HG03039 (cell line): ENCODE data around the gene MCAT.

Experiments used
- ATAC-seq: cut with Tn5 transposase; IDR thresholded peaks from one replicate; pipeline ENCODE4 v1.9.1; 2021; ENCODE audit warnings: mild to moderate bottlenecking, moderate library complexity; ENCODE audit not compliant: unreplicated experiment

MCAT gene, protein sequence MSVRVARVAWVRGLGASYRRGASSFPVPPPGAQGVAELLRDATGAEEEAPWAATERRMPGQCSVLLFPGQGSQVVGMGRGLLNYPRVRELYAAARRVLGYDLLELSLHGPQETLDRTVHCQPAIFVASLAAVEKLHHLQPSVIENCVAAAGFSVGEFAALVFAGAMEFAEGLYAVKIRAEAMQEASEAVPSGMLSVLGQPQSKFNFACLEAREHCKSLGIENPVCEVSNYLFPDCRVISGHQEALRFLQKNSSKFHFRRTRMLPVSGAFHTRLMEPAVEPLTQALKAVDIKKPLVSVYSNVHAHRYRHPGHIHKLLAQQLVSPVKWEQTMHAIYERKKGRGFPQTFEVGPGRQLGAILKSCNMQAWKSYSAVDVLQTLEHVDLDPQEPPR

DNA sequence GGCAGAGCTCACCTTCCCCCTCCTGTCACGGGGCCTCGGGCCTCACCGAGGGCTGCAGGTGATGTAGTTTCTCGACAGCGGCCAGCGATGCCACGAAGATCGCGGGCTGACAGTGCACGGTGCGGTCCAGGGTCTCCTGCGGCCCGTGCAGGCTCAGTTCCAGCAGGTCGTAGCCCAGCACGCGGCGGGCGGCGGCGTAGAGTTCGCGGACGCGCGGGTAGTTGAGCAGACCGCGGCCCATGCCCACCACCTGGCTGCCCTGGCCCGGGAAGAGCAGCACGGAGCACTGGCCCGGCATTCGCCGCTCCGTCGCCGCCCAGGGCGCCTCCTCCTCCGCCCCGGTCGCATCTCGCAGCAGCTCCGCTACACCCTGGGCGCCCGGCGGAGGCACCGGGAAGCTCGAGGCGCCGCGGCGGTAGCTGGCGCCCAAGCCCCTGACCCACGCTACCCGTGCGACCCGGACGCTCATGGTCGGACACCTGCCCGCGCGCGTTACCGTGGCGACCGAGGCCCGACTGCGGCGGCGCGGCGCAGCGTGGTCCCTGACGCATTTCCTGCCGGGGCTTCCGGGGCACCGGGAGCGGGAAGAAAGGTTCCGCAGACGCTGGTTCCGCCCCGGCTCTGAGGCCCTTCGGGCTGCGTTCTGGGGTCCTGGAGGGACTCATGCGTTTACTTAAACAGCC is at the start of gene MCAT:
TSS of gene MCAT (minus strand) at position 519 of the 683 bp plus-strand sequence. CDS start at position 469, 50 bp downstream.
- peak; percentile 70 for ATAC-seq

DNA sequence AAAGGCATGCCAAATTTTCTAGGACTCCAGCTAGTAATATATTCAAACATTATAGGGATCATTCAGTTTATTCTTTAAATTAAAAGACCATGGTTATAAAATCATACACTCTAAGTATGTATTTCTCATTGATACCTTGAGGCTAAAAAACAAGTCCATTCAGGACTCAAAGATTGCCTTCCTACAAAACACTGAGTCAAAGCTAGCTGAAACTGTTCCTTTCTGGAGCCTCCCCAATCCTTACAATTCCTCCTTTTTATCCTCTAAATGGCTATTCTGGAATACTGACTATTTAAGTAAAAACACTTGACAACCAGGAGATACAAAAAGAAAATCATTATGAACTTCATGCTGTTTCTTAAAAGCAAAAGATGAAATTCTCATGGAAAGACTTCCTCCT is 48.6 kb upstream of the MCAT start:
- ATAC-seq = no peak

DNA sequence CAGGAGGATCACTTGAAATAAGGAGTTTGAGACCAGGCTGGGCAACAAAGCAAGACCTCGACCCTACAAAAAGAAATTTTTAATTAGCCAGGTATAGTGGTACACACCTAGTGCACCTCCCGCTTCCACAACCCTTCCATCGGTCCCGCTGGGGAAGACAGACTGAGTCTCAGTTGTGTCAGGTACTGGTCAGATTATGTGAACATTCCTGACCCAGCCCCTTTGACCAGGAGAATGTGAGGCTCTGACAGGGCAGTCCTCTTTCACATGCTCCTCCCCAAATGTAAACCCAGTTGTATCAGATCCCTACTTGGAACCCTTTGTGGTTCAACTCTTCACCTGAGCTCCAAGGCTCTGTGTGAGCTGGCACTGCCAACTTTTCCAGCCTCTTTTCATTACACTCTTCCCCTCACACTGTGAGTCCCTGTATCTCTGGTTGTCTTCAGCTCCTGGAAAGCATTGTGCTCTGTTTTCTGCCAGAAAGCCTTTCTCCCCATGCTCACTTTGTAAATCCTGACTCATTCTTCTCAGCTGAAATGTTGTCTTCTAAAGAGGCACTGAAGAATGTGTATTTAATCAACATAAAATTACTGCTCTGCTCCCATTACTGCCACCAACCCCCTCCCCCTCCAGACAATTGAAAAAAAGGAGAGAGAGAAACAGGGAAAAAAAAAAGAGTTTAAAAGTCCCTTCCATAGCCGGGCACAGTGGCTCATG is 45.8 kb upstream of the MCAT start:
- ATAC-seq = no peak

DNA sequence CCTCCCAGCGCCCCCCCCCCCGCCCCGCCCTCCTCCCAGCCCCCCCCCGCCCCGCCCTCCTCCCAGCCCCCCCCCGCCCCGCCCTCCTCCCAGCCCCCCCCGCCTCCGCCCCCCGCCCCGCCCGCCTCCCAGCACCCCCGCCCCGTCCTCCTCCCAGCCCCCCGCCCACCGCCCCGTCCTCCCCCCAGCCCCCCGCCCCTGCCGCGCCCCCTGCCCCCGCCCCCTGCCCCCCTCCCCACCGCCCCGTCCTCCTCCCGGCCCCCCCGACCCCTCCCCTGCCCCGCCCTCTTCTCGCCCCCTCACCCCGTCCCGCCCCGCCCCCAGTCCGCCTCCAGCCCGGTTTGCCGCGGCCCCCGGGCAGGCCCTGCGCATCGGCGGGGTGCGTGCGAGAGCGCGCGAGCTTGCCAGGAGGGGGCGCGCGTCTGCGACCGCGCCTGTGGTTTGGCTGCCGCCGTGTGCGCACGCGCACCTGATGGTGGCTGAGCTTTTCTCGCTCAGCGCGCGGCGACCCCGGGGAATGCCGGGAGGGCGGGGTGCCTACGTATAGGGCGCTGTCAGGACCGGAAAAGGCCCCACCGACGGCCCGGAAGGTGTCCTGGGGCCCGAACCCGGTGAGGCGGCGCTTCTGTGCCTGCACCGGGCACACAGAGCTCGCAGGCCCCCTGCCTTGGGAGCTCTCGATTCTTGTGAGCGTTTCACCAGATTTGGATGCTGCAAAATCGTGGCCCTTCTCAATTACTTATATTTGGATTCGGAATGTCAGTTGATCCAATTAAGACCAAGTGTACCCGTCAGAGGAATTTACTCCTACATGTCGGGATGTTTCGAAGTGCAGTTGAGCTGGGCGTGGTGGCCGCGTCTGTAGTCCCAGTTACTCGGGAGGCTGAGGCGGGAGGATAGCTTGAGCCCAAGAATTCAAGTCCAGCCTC is 44.2 kb upstream of the MCAT start:
- ATAC-seq = peak; percentile 74

DNA sequence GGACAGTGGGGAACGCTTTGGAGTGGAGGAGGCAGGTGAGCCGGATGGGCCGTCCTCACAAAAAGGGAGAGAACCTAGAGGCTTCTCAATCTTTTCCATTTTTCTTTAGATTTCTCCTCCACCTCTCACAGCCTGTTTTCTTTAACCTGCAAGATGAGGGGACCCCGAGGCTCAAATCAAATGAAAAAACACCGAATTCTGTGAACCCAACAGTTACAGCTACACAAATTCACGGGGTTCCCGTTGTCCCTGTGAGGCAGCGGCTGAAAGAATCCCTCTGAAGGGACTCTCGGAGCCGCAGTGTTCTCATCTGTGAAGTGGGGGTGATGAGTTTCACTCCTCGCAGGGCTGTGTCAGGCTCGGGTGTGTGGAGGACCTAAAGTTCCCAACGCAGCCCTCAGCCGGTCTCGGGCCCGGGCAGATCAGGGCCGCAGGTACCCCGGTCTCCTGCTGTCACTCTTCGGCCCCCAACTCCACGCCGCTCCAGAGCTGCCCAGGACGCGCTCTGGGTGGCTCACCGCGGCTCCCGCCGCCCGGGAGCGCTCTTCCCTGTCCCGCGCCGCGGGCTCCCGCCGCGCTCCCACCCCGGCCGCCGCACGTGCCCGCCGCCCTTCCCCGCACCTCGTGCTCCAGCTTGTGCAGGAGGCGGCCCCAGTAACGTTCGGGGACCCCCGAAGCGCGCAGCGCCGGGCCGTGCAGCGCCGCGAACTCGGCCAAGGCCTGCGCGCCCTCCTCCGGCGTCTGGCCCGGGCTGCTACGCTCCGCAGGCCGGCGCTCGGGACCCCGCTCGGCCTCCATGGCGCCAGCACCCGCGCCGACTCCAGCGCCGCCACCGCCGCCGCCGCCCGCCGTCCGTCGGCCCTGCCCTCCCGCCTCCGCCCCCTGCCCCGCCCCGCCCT is 43.3 kb upstream of the MCAT start, which contains the start of gene TTLL12:
TSS of gene TTLL12 (minus strand) at position 863 of the 899 bp plus-strand sequence. CDS start at position 798, 65 bp downstream.
- ATAC-seq = peak; percentile 60

DNA sequence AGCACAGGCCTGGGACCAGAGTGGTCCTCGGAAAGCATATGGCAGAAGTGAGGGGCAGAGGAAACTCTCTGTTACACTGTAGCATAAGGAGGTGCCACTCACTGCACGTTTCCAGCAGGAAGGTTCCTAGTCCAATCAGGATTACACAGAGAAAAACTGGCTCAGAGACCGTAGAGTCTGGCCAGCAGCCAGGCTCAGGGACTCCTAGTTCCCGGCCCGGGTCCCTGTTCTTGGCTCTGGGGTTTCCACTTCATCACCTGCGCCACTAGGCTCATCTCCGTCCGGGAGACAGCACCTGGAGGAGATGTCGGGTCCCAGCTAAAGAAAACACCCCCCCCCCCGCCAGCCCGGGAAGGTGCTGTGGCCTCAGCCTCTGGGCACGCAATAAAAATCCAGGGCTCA is 42.7 kb upstream of the MCAT start:
- no peak for ATAC-seq

DNA sequence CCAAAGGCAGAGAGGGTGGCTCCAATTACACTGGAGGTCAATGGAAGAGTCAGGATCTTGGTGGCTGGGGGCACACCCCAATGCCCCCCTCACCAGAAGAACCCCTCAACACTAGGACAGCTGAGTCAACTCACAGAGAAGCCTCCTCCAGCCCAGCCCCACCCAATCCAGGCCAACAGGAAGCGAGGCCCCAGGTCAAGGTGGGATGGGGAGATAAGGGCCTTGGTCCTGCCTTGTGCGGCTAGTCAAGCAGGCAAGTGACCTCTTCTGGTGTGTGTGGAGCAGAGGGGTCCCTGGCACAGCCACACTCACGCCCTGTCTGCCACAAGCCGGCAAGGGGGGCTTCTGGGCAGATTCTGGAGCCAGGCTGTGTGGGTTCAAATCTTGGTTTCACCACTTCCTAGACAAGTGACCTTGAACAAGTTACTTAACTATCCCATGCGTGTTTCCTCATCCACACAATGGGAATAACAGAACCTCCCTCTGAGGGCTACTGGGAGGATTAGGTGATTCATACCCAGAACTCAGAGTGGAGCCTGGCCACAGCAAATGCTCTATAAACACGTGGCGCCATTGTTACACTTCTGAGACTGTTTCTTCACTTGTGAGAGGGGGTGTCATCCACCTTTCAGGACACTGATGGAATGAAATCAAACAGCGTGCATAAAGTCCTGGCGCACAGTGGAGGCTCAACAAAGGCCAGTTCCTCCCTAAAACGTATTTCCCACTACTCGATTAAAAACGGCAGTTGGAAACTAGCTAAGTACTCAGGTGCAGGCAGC is 40.5 kb upstream of the MCAT start:
- no peak for ATAC-seq

DNA sequence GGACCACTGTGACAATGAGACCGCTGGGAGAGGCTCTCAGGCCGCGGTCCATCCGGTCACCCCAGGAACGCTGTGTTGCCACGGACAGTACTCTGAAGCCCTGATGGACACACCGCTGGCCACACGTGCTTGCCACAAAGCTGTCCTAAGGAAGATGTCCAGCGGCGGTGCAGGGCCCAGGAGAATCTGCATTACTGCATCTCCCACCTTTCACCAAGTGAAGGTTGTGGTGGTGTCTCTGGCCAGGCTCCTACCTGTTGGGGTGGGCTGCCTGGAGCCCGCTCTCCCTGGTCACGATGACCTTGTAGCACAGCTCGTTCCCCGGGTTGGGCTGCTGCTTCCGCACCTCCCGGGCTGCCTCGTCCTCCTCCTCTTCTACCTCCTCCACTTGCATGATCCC is 39.5 kb upstream of the MCAT start:
- ATAC-seq = no peak

DNA sequence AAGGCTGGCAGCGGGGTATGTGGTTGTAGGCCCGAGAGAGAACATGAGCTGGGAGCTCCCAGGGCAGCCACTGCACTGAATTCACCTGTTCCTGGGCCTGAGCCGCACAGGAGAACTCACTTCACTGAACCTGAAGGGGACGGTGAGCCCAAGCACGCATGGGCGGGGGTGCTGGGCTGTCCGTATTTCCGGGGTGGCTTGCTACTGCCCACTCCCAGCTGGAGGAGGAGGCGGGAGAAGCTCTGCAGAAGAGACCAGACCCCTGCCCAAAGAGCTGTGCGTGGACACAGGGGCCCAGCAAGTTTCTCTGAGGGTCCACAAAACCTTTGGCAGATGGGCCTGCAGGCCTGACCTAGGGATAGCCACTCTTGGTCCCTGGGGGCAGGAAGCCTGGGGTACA is 38.9 kb upstream of the MCAT start:
- no peak for ATAC-seq

DNA sequence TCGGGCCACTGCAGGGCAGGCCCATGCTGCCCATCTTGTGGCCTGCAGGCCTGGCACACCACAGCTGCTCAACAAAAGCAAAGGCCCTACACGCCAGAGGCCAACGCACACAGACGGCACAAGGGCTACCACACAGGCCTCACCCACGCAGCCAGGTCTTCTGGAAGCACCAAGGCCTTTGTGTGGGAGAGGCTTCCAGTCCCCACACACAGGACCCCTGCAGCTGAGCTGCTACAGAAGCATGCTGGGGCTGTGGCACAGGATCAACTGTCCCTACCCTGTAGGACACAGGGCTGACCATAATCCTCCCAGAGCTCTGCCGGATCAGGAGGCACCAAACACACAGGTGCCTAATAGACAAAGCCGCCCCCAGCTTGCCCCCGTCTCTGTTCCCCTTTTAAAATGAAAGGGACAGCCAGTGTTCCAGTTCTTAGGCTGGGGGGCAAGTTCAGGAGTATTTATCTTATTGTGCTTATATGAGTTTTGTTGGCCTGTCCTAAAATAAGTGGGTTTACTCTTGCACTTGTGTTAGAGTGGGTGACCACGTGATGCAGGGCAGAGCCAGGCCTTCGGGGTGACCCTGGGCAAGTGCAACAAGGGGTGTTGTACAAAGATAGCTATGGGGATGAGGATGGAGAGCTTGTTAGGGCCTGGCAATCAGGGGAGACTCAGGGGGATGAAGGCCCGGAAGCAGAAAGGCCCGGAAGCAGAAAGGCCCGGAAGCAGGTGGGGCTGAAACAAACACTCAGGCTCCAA is 38.3 kb upstream of the MCAT start:
- no peak for ATAC-seq

DNA sequence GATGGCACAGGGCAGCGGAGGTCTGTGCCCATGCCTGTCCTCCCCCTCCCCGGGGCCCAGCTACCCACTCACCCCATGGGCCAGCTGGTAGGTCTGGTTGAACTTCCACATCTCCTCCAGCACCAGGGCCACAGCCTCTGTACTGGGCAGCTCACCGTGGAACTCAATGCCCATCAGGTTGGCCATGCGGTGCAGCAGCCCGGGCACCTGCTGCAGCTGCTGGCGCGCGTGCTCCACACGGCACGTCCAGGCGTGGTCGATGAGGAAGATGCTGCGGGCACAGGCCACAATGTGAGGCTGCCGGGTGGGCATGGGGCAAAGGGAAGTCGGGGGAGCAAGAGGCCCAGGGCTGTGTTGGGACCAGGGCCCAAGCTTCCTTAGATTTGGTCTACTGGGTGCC is 37.5 kb upstream of the MCAT start:
- ATAC-seq = no peak

DNA sequence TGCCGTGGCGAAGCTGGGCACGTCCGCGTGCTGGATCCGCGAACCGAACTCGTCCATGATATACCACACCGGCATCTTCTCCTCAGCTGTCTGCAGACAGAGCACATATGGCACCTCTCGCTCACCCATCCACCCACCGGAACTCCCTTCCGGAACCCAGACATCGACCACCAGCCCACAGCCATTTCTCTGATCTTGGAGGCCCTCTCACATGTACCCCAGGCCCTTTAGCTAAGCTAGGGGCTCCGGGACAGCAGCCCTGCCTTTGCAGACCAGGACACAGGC is 36.7 kb upstream of the MCAT start:
- no peak for ATAC-seq

DNA sequence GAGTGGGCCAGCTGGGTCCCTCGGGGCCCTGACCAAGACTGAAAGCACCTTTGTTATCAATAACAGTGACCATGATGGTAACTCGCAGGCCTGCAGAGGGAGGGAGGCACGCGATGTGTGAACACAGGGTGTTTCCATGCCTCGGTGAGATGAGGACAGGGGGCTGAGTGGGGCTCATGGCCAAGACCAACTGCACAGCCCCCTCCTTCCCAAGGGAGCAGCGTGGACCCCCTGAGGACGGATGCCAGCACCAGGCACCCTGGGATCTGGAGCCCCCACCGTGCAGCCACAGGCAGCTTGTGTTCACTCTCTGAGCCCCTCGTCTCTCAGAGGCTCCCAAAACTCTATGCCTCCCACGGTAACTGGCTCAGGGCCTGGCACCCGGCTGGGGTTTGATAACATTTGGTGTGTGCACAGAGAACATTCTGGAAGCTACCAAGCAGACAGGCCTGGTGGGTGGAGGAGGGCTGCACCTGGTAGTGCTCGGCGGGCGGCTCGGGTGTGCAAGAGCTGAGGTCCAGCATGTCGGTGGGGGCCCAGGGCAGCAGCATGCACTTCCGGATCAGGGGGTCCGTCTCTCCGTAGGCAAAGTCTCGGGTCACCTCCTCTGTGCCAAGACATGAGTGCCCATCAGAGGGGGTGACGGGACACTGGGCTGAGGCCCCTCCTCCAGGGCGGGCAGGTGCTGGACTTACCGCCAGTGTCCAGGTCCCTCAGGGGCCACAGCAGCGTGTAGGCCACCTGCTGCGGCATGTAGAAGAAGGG is 36.1 kb upstream of the MCAT start:
- ATAC-seq = no peak

DNA sequence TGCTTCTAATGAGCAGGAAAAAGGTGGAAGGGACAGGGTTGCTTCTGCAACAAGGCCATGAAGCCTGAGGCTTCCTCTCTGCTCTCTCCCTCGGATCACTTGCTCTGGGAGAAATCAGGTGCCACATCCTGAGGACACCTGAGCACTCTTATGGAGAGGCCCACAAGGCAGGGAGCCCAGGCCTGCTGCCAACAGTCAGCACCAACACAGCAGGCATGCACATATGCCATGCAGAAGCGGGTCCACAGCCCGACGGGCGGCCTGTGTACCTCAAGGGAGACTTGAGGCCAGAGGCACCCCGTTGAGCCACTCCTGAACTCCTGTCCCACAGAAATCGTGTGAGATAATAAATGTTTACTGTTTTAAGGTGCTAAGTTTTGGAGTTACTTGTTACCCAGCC is 34.3 kb upstream of the MCAT start:
- no peak for ATAC-seq

DNA sequence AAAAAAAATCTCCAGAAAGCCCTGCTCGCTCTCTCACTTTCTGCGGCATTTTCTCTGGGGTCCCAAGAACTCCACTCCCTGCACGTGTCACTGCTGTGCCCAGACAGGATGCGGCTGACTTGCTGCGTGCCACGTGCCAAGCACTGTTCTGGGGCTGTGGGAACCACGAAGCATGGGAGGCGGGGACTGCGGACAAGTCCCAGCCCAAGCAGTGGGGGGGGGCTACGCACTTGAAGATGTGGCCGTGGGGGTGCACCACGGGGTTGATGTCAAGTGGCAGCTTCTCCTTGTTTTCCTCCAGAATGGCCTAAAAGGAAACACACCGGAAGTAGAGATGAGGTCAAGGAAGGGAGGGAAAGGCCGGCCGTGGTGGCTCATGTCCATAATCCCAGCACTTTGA is 32.9 kb upstream of the MCAT start:
- ATAC-seq = no peak

DNA sequence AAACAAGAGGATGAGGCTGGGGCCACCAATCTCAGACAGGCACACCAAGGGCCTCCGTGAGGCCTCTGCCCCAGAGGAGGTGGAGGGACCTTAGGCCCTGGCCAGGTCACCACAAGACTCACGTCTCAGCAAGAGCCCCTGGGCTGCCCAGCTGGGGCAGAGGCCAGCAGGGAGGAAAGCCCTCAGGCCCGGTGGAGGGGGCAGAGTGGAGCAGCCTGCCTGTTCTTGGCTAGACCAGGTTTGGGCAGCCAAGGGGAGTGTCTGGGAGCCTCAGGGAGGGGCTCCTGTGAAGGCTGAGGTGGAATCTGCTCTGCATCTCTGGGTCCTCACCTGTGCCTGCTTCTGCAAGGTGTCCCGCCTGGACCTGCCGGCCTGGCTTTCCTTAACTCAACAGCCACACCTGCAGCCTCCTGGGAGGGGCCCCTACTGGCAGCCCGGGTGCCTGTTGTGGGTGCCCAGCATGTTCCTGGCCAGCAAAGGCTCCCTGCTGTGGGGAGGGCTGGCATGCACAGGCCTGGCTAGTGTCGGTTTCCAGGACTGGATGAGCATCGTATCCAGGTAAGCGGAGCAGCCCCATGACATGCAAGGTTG is 31.8 kb upstream of the MCAT start:
- ATAC-seq = no peak
